Chondrocyte (in vitro differentiated cells): ENCODE data around the gene GPR162. TPM values are rescaled to one million over a fixed set of nuclear protein-coding genes. Genes with fewer than 3 reads are reported as not detected.

Experiments
- DNase-seq: peaks from one replicate; pipeline ENCODE4 v3.0.0; 2021; ENCODE audit warnings: mixed read lengths, low spot score
- H3K27ac Mint-ChIP-seq: one replicate; pipeline ENCODE4 v1.8.0; 2021; ENCODE audit warnings: mild to moderate bottlenecking, moderate library complexity, mixed read lengths; ENCODE audit not compliant: unreplicated experiment
- H3K27me3 Mint-ChIP-seq: 2 replicates; pipeline ENCODE4 v1.8.0; 2021; ENCODE audit warnings: low read depth, mixed read lengths
- H3K36me3 Mint-ChIP-seq: 2 replicates; pipeline ENCODE4 v1.8.0; 2021; ENCODE audit warnings: low read depth, mixed read lengths
- H3K4me1 Mint-ChIP-seq: 2 replicates; pipeline ENCODE4 v1.8.0; 2021; ENCODE audit warnings: low read depth, mild to moderate bottlenecking, mixed read lengths
- H3K4me3 Mint-ChIP-seq: one replicate; pipeline ENCODE4 v1.8.0; 2021; ENCODE audit warnings: mild to moderate bottlenecking, moderate library complexity, mixed read lengths; ENCODE audit not compliant: unreplicated experiment
- H3K9me3 Mint-ChIP-seq: 2 replicates; pipeline ENCODE4 v1.8.0; 2021; ENCODE audit warnings: low read depth, mixed read lengths
- long read RNA-seq: library from polyadenylated mRNA; stranded (forward); transcript quantifications from one replicate; pipeline ENCODE4 v2.0.0, GENCODE V29; 2021
- total RNA-seq: library from RNA; stranded (reverse); gene quantifications from 3 replicates; pipeline ENCODE4 v1.2.1, GENCODE V29; 2021
- TF ChIP-seq, protein P1 (sequence below): fragments of 200-600 bp; sonication (generic); IDR thresholded peaks from 2 replicates; pipeline ENCODE4 v1.5.0; 2021; ENCODE audit warnings: antibody characterized with exemption, mild to moderate bottlenecking, moderate library complexity

Gene GPR162, protein sequence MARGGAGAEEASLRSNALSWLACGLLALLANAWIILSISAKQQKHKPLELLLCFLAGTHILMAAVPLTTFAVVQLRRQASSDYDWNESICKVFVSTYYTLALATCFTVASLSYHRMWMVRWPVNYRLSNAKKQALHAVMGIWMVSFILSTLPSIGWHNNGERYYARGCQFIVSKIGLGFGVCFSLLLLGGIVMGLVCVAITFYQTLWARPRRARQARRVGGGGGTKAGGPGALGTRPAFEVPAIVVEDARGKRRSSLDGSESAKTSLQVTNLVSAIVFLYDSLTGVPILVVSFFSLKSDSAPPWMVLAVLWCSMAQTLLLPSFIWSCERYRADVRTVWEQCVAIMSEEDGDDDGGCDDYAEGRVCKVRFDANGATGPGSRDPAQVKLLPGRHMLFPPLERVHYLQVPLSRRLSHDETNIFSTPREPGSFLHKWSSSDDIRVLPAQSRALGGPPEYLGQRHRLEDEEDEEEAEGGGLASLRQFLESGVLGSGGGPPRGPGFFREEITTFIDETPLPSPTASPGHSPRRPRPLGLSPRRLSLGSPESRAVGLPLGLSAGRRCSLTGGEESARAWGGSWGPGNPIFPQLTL
- 3.2 to 4.6 TPM (median 4.2 TPM) in 3 replicates for total RNA-seq
- long read RNA-seq, partial matches to known transcripts = 0 of 4 reads
- long read RNA-seq, other reads (novel, unspliced or antisense) = 2 of 4 reads

DNA sequence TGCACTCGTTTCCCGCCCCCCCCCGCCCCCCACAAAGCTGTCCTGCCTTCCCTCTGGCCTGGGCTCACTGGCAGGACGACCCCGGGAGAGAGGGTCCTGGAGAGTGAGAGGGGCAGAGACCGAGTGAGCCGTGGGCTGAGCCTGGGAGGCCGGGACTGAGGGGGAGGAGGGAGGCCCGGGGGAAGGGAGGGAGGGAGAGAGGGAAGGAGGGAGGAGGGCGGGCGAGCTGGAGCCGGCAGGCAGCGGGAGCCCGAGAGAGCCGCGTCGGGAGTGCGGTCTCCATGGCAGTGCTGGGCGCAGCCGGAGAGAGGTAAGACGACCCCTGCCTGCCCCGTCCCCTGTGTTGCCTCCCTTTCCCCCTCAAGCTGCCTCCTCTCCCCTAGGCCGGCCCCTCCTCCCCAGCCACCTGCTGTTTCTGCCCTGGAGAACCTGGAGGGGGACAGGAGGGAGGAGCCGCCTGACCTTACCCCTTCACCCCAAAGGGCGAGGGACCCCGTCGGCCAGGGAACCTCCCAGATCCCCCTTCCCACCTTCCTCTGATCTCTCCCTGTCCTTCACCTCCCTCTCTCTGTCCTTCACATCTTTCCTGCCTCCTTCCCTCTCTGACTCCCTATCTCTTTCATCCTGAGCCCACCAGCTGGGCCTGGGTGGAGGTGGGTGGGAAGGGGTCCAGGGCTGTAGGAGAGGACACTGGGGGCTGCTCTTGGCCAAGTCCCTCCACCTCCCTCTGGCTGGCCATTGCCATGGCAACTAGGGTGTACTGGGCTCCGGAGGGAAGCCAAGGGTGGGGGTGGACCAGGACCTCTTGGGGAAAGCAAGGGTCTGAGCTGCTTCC lies at the start of gene GPR162:
TSS of gene GPR162 (plus strand) at position 231 of the 835 bp plus-strand sequence. CDS start 2,078 bp downstream, outside the sequence.
- Mint-ChIP-seq H3K4me1 (peaks cover 45% of the 10 kb centered on the region), H3K36me3 (no peaks in the 10 kb centered on the region), H3K27ac (peak within 1 kb of the TSS; percentile 71), H3K27me3 (peaks cover 3% of the 10 kb centered on the region), H3K9me3 (no peaks in the 10 kb centered on the region), H3K4me3 (peak within 1 kb of the TSS; percentile 78)
- DNase-seq = no peak
- TF ChIP-seq, protein P1, sequence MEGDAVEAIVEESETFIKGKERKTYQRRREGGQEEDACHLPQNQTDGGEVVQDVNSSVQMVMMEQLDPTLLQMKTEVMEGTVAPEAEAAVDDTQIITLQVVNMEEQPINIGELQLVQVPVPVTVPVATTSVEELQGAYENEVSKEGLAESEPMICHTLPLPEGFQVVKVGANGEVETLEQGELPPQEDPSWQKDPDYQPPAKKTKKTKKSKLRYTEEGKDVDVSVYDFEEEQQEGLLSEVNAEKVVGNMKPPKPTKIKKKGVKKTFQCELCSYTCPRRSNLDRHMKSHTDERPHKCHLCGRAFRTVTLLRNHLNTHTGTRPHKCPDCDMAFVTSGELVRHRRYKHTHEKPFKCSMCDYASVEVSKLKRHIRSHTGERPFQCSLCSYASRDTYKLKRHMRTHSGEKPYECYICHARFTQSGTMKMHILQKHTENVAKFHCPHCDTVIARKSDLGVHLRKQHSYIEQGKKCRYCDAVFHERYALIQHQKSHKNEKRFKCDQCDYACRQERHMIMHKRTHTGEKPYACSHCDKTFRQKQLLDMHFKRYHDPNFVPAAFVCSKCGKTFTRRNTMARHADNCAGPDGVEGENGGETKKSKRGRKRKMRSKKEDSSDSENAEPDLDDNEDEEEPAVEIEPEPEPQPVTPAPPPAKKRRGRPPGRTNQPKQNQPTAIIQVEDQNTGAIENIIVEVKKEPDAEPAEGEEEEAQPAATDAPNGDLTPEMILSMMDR = no peak

DNA sequence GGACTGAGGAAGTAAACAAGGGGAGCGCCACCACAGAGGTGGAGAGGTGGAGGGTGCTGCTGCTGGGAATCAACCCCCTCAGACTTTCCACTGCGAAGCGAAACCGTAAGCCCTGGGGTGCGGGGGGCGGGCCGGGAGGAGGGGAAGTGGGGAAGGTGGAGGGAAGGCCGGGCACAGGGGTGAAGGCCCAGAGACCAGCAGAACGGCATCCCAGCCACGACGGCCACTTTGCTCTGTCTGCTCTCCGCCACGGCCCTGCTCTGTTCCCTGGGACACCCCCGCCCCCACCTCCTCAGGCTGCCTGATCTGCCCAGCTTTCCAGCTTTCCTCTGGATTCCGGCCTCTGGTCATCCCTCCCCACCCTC lies 49.3 kb upstream of the GPR162 start, which contains the start of gene LAG3:
TSS of gene LAG3 (plus strand) at position 190 of the 365 bp plus-strand sequence. CDS start 333 bp downstream, outside the sequence.
- H3K27me3 Mint-ChIP-seq = no peaks in the 10 kb centered on the region
- no peak within 1 kb of the TSS for H3K4me3 Mint-ChIP-seq
- peaks cover 22% of the 10 kb centered on the region for H3K36me3 Mint-ChIP-seq

DNA sequence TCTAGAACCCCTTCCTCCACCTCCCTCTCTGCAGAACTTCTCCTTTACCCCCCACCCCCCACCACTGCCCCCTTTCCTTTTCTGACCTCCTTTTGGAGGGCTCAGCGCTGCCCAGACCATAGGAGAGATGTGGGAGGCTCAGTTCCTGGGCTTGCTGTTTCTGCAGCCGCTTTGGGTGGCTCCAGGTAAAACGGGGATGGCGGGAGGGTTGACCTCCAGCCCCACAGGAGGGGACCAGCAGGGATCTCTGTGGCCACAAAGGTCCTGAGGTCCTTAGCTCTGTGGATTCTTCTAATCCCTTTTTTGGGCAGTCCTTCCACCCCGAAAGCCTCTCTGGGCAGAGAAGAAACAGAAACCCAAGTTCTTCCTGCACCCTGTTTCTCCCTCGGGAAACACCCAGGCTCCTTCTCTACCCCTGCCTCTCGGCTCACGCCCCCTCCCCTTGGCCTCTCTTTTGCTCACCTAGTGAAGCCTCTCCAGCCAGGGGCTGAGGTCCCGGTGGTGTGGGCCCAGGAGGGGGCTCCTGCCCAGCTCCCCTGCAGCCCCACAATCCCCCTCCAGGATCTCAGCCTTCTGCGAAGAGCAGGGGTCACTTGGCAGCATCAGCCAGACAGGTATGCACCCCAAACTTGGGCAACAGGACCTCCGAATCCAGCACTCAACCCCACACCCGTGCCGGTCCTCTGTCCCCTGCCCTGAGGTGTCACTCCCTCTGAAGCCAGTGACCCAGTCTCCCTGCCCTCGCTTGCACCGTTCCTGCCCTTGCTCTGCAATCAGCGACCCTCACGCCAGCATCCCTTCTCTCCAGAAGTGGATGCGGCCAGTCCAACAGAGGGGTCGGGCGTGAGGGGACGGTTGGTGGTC lies 48.7 kb upstream of the GPR162 start:
- Mint-ChIP-seq H3K4me1 (peaks cover 19% of the 10 kb centered on the region), H3K9me3 (no peaks in the 10 kb centered on the region), H3K36me3 (peaks cover 19% of the 10 kb centered on the region), H3K27me3 (no peaks in the 10 kb centered on the region), H3K27ac (no peak overlapping the region), H3K4me3 (no peak overlapping the region)
- TF ChIP-seq, protein P1 = no peak
- no peak for DNase-seq

More for the DNA sequence above, 49.3 kb upstream of the GPR162 start, which contains the start of gene LAG3:
- Mint-ChIP-seq H3K27ac (no peak within 1 kb of the TSS), H3K9me3 (no peaks in the 10 kb centered on the region), H3K4me1 (peaks cover 22% of the 10 kb centered on the region)
- TF ChIP-seq, protein P1 = no peak
- no peak for DNase-seq

DNA sequence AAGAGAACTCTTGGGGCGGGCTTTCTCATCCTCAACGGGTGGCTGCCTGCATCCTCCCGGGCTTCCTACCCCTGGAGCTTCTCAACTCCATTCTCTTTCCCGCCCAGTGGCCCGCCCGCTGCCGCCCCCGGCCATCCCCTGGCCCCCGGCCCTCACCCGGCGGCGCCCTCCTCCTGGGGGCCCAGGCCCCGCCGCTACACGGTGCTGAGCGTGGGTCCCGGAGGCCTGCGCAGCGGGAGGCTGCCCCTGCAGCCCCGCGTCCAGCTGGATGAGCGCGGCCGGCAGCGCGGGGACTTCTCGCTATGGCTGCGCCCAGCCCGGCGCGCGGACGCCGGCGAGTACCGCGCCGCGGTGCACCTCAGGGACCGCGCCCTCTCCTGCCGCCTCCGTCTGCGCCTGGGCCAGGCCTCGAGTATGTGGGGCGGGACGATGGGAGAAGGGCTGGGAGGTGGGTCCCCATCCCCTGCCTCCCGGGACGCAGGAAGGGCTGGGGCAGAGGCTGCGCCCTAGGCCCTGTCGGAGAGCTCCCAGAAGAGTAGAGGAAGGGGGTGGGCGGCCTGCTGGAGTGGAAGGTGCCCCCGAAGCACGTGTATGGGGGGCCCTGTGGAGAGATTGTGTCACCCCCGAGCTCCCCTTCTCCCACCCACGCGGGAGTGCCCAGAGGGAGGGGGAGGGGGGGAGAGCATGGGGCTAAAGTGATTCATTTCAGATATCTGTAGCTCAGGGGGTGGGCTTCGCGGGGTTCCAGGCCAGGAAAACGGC lies 47.9 kb upstream of the GPR162 start:
- no peak overlapping the region for H3K4me3 Mint-ChIP-seq
- no peaks in the 10 kb centered on the region for H3K9me3 Mint-ChIP-seq
- TF ChIP-seq, protein P1 = no peak
- H3K27me3 Mint-ChIP-seq = no peaks in the 10 kb centered on the region
- H3K27ac Mint-ChIP-seq = no peak overlapping the region
- peaks cover 19% of the 10 kb centered on the region for H3K4me1 Mint-ChIP-seq
- DNase-seq = no peak
- peaks cover 19% of the 10 kb centered on the region for H3K36me3 Mint-ChIP-seq
